ENCODE measurements around the gene TSPAN3. TPM values are rescaled to one million over a fixed set of nuclear protein-coding genes. Genes with fewer than 3 reads are reported as not detected.

Gene TSPAN3
- total RNA-seq, 4 donors from 2014 or later, result 34.0 to 115 (median 93.0) TPM

DNA sequence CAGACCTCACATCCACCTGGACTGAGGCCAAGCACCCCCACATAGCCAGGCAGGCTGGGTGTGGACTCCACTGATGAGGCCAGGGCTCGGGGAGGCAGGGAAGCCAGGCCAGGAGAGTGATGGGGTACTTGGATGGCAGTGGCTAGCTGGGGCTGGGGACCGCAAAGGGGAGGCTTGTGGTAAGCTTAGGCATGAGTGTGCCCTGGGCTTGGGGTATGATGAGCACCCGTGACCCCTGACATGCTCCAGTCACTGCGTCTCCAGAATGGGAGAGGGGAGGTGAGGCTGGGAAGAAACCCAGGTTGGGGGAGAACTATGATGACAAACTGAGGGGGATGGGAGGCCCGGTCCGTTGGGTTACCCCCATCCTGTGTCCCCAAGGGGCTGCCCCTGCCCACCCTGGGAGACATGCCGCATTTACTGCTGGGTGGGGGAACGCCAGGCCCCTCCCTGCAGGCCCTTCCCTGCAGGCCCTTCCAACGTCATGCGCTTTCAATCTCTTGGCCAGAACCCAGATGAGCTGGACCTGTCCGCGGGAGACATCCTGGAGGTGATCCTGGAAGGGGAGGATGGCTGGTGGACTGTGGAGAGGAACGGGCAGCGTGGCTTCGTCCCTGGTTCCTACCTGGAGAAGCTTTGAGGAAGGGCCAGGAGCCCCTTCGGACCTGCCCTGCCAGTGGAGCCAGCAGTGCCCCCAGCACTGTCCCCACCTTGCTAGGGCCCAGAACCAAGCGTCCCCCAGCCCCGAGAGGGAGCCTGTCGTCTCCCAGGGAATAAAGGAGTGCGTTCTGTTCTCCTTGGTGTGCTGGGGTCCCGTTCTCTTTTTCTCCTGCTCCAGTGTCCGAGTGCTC is 34.1 kb downstream of the TSPAN3 start:
- Histone ChIP-seq H3K9me3 (no peaks in the 10 kb centered on the region), H3K27me3 (no peaks in the 10 kb centered on the region), H3K4me3 (no peak overlapping the region), H3K4me1 (peaks cover 16% of the 10 kb centered on the region), H3K27ac (no peak overlapping the region), H3K36me3 (no peaks in the 10 kb centered on the region)
- TF ChIP-seq POLR2AphosphoS5 (IDR thresholded peaks at IDR 0.05) (no peak), POLR2A (IDR thresholded peaks at IDR 0.05) (no peak)
- TF ChIP-seq, protein P1, sequence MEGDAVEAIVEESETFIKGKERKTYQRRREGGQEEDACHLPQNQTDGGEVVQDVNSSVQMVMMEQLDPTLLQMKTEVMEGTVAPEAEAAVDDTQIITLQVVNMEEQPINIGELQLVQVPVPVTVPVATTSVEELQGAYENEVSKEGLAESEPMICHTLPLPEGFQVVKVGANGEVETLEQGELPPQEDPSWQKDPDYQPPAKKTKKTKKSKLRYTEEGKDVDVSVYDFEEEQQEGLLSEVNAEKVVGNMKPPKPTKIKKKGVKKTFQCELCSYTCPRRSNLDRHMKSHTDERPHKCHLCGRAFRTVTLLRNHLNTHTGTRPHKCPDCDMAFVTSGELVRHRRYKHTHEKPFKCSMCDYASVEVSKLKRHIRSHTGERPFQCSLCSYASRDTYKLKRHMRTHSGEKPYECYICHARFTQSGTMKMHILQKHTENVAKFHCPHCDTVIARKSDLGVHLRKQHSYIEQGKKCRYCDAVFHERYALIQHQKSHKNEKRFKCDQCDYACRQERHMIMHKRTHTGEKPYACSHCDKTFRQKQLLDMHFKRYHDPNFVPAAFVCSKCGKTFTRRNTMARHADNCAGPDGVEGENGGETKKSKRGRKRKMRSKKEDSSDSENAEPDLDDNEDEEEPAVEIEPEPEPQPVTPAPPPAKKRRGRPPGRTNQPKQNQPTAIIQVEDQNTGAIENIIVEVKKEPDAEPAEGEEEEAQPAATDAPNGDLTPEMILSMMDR (IDR thresholded peaks at IDR 0.05), result no peak
- 88% methylated on average over 20 of the region's 22 CpGs for WGBS
- DNase-seq (ENCODE audit: low spot score in 2 of 2), result peak; percentile 53 to 58

DNA sequence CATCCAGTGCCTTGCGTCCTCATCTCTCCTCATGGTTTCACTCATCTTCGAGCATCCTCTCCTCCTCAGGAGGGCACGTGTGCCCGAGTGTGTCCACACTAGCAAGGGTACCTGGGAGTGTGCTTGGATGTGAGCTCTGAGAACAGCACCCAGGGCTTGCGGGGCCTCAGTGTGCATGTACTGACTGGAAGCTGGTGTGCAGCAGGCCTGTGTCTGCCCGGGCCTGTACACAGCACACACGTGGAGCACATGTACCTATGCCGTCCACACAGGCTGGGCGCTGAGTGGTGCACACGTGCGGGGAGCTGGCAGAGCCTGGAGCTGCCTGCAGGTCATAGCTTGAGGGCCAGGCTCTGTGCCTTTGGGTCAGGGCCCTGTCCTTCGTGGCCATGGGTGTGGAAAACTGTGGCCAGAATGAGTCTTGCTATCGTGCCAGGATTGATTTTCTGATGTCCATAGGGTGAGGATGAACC is 34.9 kb downstream of the TSPAN3 start:
- DNase-seq (ENCODE audit: low spot score in 2 of 2), result peak in 1 of 2 donors; percentile 58
- H3K4me3 ChIP-seq, result no peak overlapping the region
- WGBS, result 47% methylated on average over 6 of the region's 13 CpGs
- no peaks in the 10 kb centered on the region for H3K27me3 ChIP-seq
- peaks cover 16% of the 10 kb centered on the region for H3K4me1 ChIP-seq
- H3K36me3 ChIP-seq, result no peaks in the 10 kb centered on the region
- no peak overlapping the region for H3K27ac ChIP-seq
- TF ChIP-seq POLR2A (IDR thresholded peaks at IDR 0.05) (no peak), POLR2AphosphoS5 (IDR thresholded peaks at IDR 0.05) (no peak), EP300 (IDR thresholded peaks at IDR 0.05) (no peak)
- TF ChIP-seq, protein P1 (IDR thresholded peaks at IDR 0.05), result no peak
- no peaks in the 10 kb centered on the region for H3K9me3 ChIP-seq

DNA sequence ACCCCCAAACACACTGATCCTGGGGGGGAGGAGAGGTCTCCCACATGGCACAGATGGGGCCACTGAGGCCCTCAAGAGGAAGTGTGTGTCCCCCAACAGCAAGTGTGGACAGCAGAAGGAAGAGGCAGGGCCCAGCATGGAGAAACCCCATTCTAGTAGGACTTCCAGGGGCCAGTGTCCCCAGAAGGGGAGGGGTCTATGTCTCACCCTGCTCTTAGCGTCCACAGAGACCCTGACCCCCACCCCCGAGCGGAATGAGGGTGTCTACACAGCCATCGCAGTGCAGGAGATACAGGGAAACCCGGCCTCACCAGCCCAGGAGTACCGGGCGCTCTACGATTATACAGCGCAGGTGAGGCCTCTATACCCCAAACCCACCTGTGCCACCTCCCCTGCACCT is 35.3 kb downstream of the TSPAN3 start:
- Histone ChIP-seq H3K27me3 (no peaks in the 10 kb centered on the region), H3K4me3 (no peak overlapping the region), H3K27ac (no peak overlapping the region), H3K9me3 (no peaks in the 10 kb centered on the region), H3K4me1 (peaks cover 18% of the 10 kb centered on the region), H3K36me3 (no peaks in the 10 kb centered on the region)
- peak in 1 of 2 donors; percentile 69 for DNase-seq (ENCODE audit: low spot score in 2 of 2)
- TF ChIP-seq POLR2A (IDR thresholded peaks at IDR 0.05) (no peak), EP300 (IDR thresholded peaks at IDR 0.05) (no peak)
- WGBS, result 92% methylated on average over 9 of the region's 9 CpGs

DNA sequence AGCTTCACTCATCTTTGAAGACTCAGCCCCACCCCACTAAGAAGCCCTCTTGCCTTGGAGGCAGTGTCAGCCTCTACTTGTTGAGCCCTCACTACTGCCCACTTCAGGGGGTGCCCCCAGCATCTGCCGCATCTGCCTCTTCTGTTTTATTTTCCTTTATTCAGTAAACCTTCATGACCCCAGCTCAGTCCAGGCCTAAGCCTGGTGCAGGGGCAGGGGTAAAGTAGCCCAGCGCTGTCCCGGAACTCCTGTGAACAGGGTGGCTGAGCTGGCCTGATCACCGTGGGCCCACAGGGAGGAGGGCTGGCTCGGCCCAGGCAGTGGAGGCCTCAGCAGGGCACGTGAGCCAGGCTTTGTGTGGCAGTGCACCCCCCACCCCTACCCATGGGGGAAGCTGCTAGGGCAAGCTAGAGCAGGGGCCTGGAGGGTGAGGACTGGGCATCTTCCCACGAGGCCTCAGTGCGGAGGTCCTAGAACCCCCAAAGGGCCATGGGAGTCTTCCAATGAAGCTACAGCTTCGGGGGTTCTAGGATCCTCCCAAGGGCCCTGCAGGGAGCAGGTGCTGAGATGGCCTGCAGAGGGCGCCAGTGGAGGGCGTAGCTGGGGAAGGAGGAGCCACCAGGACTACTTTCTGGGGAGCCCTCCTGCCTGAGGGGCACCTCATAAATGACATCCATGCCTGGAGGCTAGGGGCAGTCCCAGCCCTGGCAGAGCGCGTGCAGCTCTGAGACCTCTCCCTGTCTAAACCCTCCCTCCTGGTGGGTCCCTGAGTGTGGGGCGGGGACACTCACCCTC is 36.0 kb downstream of the TSPAN3 start:
- 68% methylated on average over 5 of the region's 14 CpGs for WGBS
- no peaks in the 10 kb centered on the region for H3K27me3 ChIP-seq
- H3K4me1 ChIP-seq, result peaks cover 24% of the 10 kb centered on the region
- H3K36me3 ChIP-seq, result no peaks in the 10 kb centered on the region
- no peaks in the 10 kb centered on the region for H3K9me3 ChIP-seq
- H3K27ac ChIP-seq, result no peak overlapping the region
- DNase-seq (ENCODE audit: low spot score in 2 of 2), result peak; percentile 66 to 73
- H3K4me3 ChIP-seq, result no peak overlapping the region
- TF ChIP-seq POLR2AphosphoS5 (IDR thresholded peaks at IDR 0.05), result no peak
- TF ChIP-seq EP300 (IDR thresholded peaks at IDR 0.05), result no peak
- TF ChIP-seq, protein P1 (IDR thresholded peaks at IDR 0.05), result peak; percentile 24 to 69

DNA sequence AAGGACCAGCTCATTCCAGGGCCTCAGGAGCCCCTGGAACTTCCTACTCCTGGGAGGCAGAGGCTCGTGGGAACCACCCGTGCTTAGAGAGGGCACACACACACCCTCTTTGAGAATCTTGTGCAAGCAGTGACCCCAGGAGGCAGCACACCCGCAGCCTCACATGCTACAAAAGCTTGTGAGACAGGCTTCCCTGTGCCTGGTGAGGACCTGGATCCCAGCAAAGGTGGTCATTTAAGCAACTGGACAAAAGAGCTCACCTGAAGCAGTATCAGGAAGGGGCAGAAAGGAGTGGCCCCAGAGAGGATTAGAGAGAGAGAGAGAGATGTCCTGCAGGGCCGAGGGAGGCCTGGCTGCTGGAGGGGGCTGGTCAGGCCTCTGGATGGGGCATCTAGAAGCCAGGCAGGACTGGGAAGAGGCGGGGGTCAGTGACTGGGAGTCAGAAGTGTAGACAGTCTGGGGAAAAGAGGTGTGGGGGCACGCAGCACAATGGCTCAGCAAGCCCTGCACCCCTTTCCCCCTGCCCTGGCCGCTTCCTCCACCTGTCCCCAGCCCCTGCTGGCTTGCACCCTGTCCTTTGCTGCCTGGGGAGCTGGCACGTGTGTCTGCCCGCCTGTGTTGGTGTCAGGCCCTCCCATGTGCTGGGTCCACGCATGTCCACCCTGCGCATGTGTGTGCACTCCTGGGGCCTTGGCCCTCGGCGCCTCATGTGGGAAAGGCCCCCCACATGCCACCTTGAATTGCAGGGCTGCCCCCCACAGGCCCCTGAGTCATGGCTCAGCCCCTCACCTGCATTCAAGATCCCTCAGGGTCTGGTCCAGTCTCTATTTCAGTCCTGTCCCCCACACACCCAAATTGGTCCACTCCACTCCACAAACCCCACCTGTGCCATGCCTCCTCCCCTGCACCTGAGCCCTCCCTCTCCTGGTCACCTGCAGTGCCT is 36.9 kb downstream of the TSPAN3 start:
- no peaks in the 10 kb centered on the region for H3K27me3 ChIP-seq
- DNase-seq (ENCODE audit: low spot score in 2 of 2), result peak; percentile 50 to 74
- H3K4me1 ChIP-seq, result peaks cover 27% of the 10 kb centered on the region
- H3K4me3 ChIP-seq, result no peak overlapping the region
- WGBS, result 88% methylated on average over 10 of the region's 13 CpGs
- no peaks in the 10 kb centered on the region for H3K9me3 ChIP-seq
- no peaks in the 10 kb centered on the region for H3K36me3 ChIP-seq
- H3K27ac ChIP-seq, result no peak overlapping the region
- TF ChIP-seq EP300 (IDR thresholded peaks at IDR 0.05) (no peak), POLR2AphosphoS5 (IDR thresholded peaks at IDR 0.05) (no peak), POLR2A (IDR thresholded peaks at IDR 0.05) (no peak)
- TF ChIP-seq, protein P1 (IDR thresholded peaks at IDR 0.05), result no peak
